OCI-M2 (cell line): ENCODE measurements around the gene UBE2E3.
"Not testable (repeated sequence)": the region's sequence is repeated elsewhere in the genome, so short reads cannot be mapped to it uniquely, and the experiment has no call there.

ENCODE experiments used
- DNase-seq: peaks from one replicate; lab custom pipeline; 2025; ENCODE audit not compliant: unreplicated experiment; lab: John Stamatoyannopoulos, UW

The UBE2E3 gene

GRCh38 chr2:181073896-181074295 is 93.5 kb downstream of the UBE2E3 start:
- DNase-seq, result no peak

- DNase-seq, result no peak
Measured at GRCh38 chr2:181074457-181074856, 94.1 kb downstream of the UBE2E3 start.

- DNase-seq, result no peak
Measured at GRCh38 chr2:181076658-181077057, 96.3 kb downstream of the UBE2E3 start.

- no peak for DNase-seq
Measured at GRCh38 chr2:181077128-181077709, 96.8 kb downstream of the UBE2E3 start.

GRCh38 chr2:181083140-181083539 is 102.7 kb downstream of the UBE2E3 start:
- no peak for DNase-seq

- no peak for DNase-seq
Measured at GRCh38 chr2:181085734-181086133, 105.3 kb downstream of the UBE2E3 start.

- not testable (repeated sequence) for DNase-seq
Measured at GRCh38 chr2:181091920-181092319, 111.5 kb downstream of the UBE2E3 start.

- no peak for DNase-seq
Measured at GRCh38 chr2:181095486-181095885, 115.1 kb downstream of the UBE2E3 start.

- DNase-seq, result no peak
Measured at GRCh38 chr2:181103659-181104058, 123.3 kb downstream of the UBE2E3 start.

GRCh38 chr2:181104512-181105115 is 124.2 kb downstream of the UBE2E3 start:
- DNase-seq, result no peak

GRCh38 chr2:181105562-181105961 is 125.2 kb downstream of the UBE2E3 start:
- DNase-seq, result no peak

- DNase-seq, result no peak
Measured at GRCh38 chr2:181106229-181106628, 125.8 kb downstream of the UBE2E3 start.

GRCh38 chr2:181106789-181107627 is 126.6 kb downstream of the UBE2E3 start:
- no peak for DNase-seq

- DNase-seq, result no peak
Measured at GRCh38 chr2:181107628-181107945, 127.2 kb downstream of the UBE2E3 start.

GRCh38 chr2:181111059-181111458 is 130.7 kb downstream of the UBE2E3 start:
- DNase-seq, result no peak

GRCh38 chr2:181112916-181113315 is 132.5 kb downstream of the UBE2E3 start:
- no peak for DNase-seq
